BJ (cell line): ENCODE results near the gene FANCC. TPM values are rescaled to one million over a fixed set of nuclear protein-coding genes. Genes with fewer than 3 reads are reported as not detected.

Experiments used
- CTCF ChIA-PET: fragments of 350-600 bp; formaldehyde crosslinking; extraction: SDS; loops from one replicate; lab custom pipeline; 2021; ENCODE audit warnings: antibody characterized with exemption, inconsistent platforms; lab: Yijun Ruan, JAX
- POLR2A ChIA-PET: fragments of 300-600 bp; sonication (Branson Sonifier 250); formaldehyde crosslinking; extraction: SDS; loops from one replicate; lab custom pipeline; 2021; ENCODE audit warnings: antibody characterized with exemption; lab: Charles Lee
- DNase-seq: peaks from one replicate; pipeline ENCODE4 v3.0.0-alpha.2; 2011; ENCODE audit warnings: low read depth
- H3K27me3 ChIP-seq: 2 replicates; pipeline ENCODE4 v1.6.0; 2011; ENCODE audit warnings: low read length; ENCODE audit not compliant: control insufficient read depth, insufficient read depth
- H3K36me3 ChIP-seq: 2 replicates; pipeline ENCODE4 v1.5.1; 2011; ENCODE audit warnings: low read length; ENCODE audit not compliant: control insufficient read depth, insufficient read depth
- H3K4me3 ChIP-seq: 2 replicates; pipeline ENCODE4 v1.5.1; 2011; ENCODE audit warnings: low read depth, mild to moderate bottlenecking, control low read depth, low read length
- CTCF ChIP-seq: IDR thresholded peaks from 2 replicates; pipeline ENCODE4 v1.5.1; 2011; ENCODE audit warnings: low read depth, mild to moderate bottlenecking, control low read depth, inconsistent platforms, low read length, moderate library complexity; ENCODE audit not compliant: insufficient read depth
- polyA plus RNA-seq: library from polyadenylated mRNA; depleted of rRNA; stranded (reverse); fragments of >200 nt; gene quantifications from 2 replicates; pipeline ENCODE4 v1.2.3, GENCODE V29; 2011

The FANCC gene
- polyA plus RNA-seq, 1 experiment: 6.1 TPM

- no peak for DNase-seq
- POLR2A ChIA-PET: no interaction called here
- no peak for TF ChIP-seq CTCF
- Histone ChIP-seq H3K36me3 (no peaks in the 10 kb centered on the region), H3K4me3 (no peak overlapping the region), H3K27me3 (no peaks in the 10 kb centered on the region)
- CTCF ChIA-PET: interaction anchor here (0.8 kb wide), 1 partner anchor 47 kb away, joined by 3 read pairs; no protein-coding TSS in a partner anchor
These were observed 5.5 kb downstream of the FANCC start for GRCh38 chr9:95311961-95312360.

DNA sequence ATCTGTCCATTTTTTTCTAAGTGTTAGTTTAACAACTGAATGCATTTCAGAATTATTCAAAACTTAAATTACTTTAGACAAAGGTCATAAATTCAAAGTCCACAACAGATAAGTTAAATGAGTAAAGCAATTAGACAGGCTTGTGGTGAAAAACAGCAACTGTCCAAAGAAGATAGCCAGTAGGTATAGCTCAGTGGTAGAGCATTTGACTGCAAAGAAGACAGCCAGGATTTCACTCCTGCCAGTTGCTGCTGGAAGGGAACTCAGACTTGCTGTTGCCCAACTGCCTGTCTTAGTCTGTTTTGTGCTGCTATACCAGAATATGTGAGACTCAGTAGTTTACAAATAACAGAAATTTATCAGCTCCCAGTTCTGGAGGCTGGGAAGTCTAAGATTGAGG is 10.0 kb downstream of the FANCC start:
- Histone ChIP-seq H3K4me3 (no peak overlapping the region), H3K27me3 (no peaks in the 10 kb centered on the region), H3K36me3 (no peaks in the 10 kb centered on the region)
- no peak for TF ChIP-seq CTCF
- DNase-seq: no peak
- CTCF ChIA-PET: no interaction called here
- POLR2A ChIA-PET: no interaction called here

DNA sequence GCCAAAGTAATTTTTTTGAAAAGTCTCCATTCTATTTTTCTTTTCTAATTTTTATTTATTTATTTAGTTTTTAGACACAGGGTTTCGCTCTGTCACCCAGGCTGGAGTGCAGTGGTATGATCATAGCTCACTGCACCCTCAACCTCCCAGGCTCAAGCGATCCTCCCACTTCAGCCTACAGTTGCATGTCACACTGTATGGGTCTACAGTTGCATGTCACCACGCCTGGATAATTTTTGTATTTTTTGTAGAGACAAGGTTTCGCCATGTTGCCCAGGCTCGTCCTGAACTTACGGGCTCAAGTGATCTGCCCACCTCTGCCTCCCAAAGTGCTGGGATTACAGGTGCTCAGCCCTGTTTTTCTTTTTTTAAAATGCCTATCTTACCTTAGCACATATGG is 10.7 kb downstream of the FANCC start:
- no peaks in the 10 kb centered on the region for H3K27me3 ChIP-seq
- DNase-seq: no peak
- no peak for TF ChIP-seq CTCF
- ChIA-PET POLR2A (no interaction called here), CTCF (no interaction called here)
- H3K36me3 ChIP-seq: no peaks in the 10 kb centered on the region
- no peak overlapping the region for H3K4me3 ChIP-seq

GRCh38 chr9:95305770-95306492 is 11.6 kb downstream of the FANCC start:
- Histone ChIP-seq H3K36me3 (no peaks in the 10 kb centered on the region), H3K27me3 (no peaks in the 10 kb centered on the region), H3K4me3 (no peak overlapping the region)
- TF ChIP-seq CTCF: no peak
- CTCF ChIA-PET: interaction anchor here (0.5 kb wide), 1 partner anchor 1027 kb away, joined by 4 read pairs; no protein-coding TSS in a partner anchor
- DNase-seq: no peak
- POLR2A ChIA-PET: no interaction called here

DNA sequence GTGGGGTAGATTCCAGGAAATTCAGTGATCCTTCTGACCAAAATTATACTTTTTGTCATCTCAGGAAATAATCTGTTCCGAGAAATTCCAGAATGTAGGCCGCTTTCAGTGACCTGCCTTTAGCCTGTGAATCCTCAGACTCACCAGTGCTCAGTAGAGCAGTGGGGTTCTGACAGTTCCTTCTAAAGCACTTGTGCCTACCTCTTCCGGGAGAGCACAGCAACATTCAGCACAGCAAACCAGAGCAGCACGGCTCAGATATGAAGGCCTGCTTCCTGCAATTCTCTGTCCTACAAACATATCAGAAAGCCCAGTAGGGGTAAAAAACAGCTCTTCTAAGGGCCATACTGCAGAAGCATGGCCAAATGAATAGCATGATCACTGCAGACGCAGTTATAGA is 15.0 kb downstream of the FANCC start:
- TF ChIP-seq CTCF: no peak
- ChIA-PET POLR2A (no interaction called here), CTCF (no interaction called here)

More for the DNA sequence above, 15.0 kb downstream of the FANCC start:
- H3K4me3 ChIP-seq: no peak overlapping the region
- no peaks in the 10 kb centered on the region for H3K27me3 ChIP-seq
- H3K36me3 ChIP-seq: no peaks in the 10 kb centered on the region
- DNase-seq: no peak
